ENCODE measurements around the gene ADORA1.

ADORA1 gene

GRCh38 chr1:203093754-203094410, 33.6 kb upstream of the ADORA1 start:
- no peak for DNase-seq (ENCODE audit: low read depth in 2 of 2)

- DNase-seq (ENCODE audit: low read depth in 2 of 2): no peak
These were observed 32.4 kb upstream of the ADORA1 start for GRCh38 chr1:203095061-203095690.

GRCh38 chr1:203096566-203096965, 31.0 kb upstream of the ADORA1 start:
- no peak for DNase-seq (ENCODE audit: low read depth in 2 of 2)

- DNase-seq (ENCODE audit: low read depth in 2 of 2): no peak
These were observed 30.5 kb upstream of the ADORA1 start for GRCh38 chr1:203097001-203097400.

- DNase-seq (ENCODE audit: low read depth in 2 of 2): no peak
These were observed 29.1 kb upstream of the ADORA1 start for GRCh38 chr1:203098445-203098844.

GRCh38 chr1:203098914-203099520, 28.5 kb upstream of the ADORA1 start:
- no peak for DNase-seq (ENCODE audit: low read depth in 2 of 2)

- DNase-seq (ENCODE audit: low read depth in 2 of 2): no peak
These were observed 27.6 kb upstream of the ADORA1 start for GRCh38 chr1:203099805-203100515.

GRCh38 chr1:203100516-203100869, 27.0 kb upstream of the ADORA1 start:
- DNase-seq (ENCODE audit: low read depth in 2 of 2): no peak

GRCh38 chr1:203101813-203102634, 25.5 kb upstream of the ADORA1 start:
- DNase-seq (ENCODE audit: low read depth in 2 of 2): no peak

- no peak for DNase-seq (ENCODE audit: low read depth in 2 of 2)
These were observed 24.3 kb upstream of the ADORA1 start for GRCh38 chr1:203103216-203103615.

- DNase-seq (ENCODE audit: low read depth in 2 of 2): no peak
These were observed 23.6 kb upstream of the ADORA1 start for GRCh38 chr1:203103829-203104495.

- no peak for DNase-seq (ENCODE audit: low read depth in 2 of 2)
These were observed 22.6 kb upstream of the ADORA1 start for GRCh38 chr1:203104789-203105390.

GRCh38 chr1:203112475-203112874, 15.1 kb upstream of the ADORA1 start:
- DNase-seq (ENCODE audit: low read depth in 2 of 2): no peak

GRCh38 chr1:203113308-203113707, 14.2 kb upstream of the ADORA1 start:
- DNase-seq (ENCODE audit: low read depth in 2 of 2): no peak

- DNase-seq (ENCODE audit: low read depth in 2 of 2): no peak
These were observed 13.3 kb upstream of the ADORA1 start for GRCh38 chr1:203114202-203114601.

GRCh38 chr1:203116091-203116820, 11.3 kb upstream of the ADORA1 start:
- DNase-seq (ENCODE audit: low read depth in 2 of 2): no peak

- no peak for DNase-seq (ENCODE audit: low read depth in 2 of 2)
These were observed 9.6 kb upstream of the ADORA1 start for GRCh38 chr1:203117611-203118575.

- no peak for DNase-seq (ENCODE audit: low read depth in 2 of 2)
These were observed 7.0 kb upstream of the ADORA1 start for GRCh38 chr1:203120325-203121153.
